SJCRH30 (cell line): ENCODE data around the gene F10. TPM values are rescaled to one million over a fixed set of nuclear protein-coding genes. Genes with fewer than 3 reads are reported as not detected.
A peak's percentile ranks its signal among the peaks of the same experiment; 100 is the strongest.

Experiments used
- DNase-seq, 2 experiments: peaks; one replicate each; pipeline ENCODE4 v3.0.0-alpha.2; 2015 to 2020
- H3K27ac ChIP-seq: fragments of 250-450 bp; sonication (Bioruptor Pico); 2 replicates; pipeline ENCODE4 v1.5.1; 2020; ENCODE audit warnings: mild to moderate bottlenecking, moderate library complexity
- H3K27me3 ChIP-seq: fragments of 250-450 bp; sonication (Bioruptor Pico); 2 replicates; pipeline ENCODE4 v1.5.1; 2020; ENCODE audit warnings: mild to moderate bottlenecking, moderate library complexity
- H3K36me3 ChIP-seq: fragments of 250-450 bp; sonication (Bioruptor Pico); 2 replicates; pipeline ENCODE4 v1.5.1; 2020; ENCODE audit warnings: mild to moderate bottlenecking, moderate library complexity
- H3K4me1 ChIP-seq: fragments of 250-450 bp; sonication (Bioruptor Pico); 2 replicates; pipeline ENCODE4 v1.5.1; 2020; ENCODE audit warnings: mild to moderate bottlenecking, moderate library complexity
- H3K4me3 ChIP-seq: fragments of 250-450 bp; sonication (Bioruptor Pico); 2 replicates; pipeline ENCODE4 v1.5.1; 2020; ENCODE audit warnings: mild to moderate bottlenecking, moderate library complexity
- H3K9me3 ChIP-seq: fragments of 250-450 bp; sonication (Bioruptor Pico); replicated peaks from 2 replicates; pipeline ENCODE4 v1.5.1; 2020; ENCODE audit warnings: mild to moderate bottlenecking, moderate library complexity
- total RNA-seq: library from RNA; depleted of rRNA; stranded (reverse); fragments of >200 nt; shearing (Covaris generic); gene quantifications from 2 replicates; pipeline ENCODE4 v1.2.3, GENCODE V29; 2014

F10 gene
- total RNA-seq, 1 experiment from 2014 or later, result 0.16 TPM

DNA sequence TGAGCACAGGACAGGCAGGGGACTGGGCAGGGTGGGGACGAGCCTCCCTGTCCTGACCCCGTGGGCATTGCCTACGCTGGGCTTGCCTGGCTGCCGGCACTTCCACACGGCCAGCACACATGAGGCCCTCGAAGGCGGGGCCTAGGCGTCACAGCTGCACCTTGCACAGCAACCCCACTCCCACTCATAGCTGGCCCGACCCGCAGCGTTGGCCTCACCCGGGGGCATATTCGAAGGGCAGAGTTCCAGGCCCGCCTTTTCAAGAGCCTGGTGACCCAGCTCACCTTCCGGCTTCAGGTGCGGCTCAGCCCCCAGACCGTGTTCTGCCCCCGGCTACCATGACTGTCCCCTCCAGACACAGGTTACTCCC is 19.0 kb downstream of the F10 start:
- no peaks in the 10 kb centered on the region for H3K9me3 ChIP-seq

DNA sequence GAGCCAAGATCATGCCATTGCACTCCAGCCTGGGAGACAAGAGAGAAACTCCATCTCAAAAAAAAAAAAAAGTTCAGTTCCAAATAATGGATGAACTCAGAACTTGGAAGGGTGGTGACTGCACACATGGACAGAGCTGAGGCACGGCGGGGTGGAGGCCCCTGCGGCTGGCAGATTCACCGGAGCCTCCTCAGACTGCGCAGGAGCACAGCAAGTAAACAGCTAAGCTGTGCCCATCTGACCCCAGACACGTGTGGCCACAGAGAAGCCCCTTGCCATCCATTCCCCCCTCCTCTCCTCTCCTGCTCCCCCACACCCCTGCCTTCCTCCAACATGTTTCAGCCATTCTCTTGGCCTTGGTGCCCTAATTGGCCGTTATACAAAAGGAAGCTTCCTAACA is 20.3 kb downstream of the F10 start:
- Histone ChIP-seq H3K4me1 (no peaks in the 10 kb centered on the region), H3K27me3 (no peaks in the 10 kb centered on the region), H3K4me3 (no peak overlapping the region), H3K9me3 (no peaks in the 10 kb centered on the region), H3K27ac (no peak overlapping the region), H3K36me3 (no peaks in the 10 kb centered on the region)
- DNase-seq, result no peak

More for the DNA sequence above, 19.0 kb downstream of the F10 start:
- no peaks in the 10 kb centered on the region for H3K4me1 ChIP-seq
- no peak overlapping the region for H3K27ac ChIP-seq
- no peaks in the 10 kb centered on the region for H3K36me3 ChIP-seq
- H3K27me3 ChIP-seq, result no peaks in the 10 kb centered on the region
- no peak for DNase-seq
- H3K4me3 ChIP-seq, result no peak overlapping the region

DNA sequence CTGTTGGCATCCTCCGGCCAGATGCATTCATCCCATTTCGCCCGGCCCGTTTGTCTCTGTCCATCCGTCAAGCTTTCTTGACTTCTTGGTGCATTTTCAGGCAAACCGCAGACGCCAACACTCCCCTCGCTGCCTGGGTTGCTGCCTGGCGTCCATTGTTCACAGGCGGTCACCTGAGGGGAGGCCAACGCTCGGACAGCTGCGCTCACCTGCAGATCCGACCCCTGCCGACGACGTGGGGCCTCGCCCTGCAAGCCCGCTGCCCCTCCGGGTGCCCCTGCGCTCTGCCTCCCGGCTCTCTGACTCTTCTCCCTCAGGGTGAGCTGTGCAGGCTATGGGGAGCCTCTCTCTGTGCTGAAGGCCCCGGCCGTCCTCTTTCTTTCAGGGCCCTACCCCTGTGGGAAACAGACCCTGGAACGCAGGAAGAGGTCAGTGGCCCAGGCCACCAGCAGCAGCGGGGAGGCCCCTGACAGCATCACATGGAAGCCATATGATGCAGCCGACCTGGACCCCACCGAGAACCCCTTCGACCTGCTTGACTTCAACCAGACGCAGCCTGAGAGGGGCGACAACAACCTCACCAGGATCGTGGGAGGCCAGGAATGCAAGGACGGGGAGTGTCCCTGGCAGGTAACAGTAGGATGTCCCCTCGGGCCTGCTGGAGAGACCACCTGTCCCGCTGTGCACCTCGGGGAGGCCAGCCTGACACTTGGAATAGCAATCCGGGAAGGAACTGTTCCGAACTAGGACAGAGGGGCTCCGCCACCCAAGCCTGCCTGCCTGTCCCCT is 21.1 kb downstream of the F10 start:
- H3K9me3 ChIP-seq, result no peaks in the 10 kb centered on the region
- no peaks in the 10 kb centered on the region for H3K4me1 ChIP-seq
- H3K27me3 ChIP-seq, result no peaks in the 10 kb centered on the region
- H3K4me3 ChIP-seq, result no peak overlapping the region
- H3K36me3 ChIP-seq, result no peaks in the 10 kb centered on the region
- DNase-seq, result no peak
- no peak overlapping the region for H3K27ac ChIP-seq

DNA sequence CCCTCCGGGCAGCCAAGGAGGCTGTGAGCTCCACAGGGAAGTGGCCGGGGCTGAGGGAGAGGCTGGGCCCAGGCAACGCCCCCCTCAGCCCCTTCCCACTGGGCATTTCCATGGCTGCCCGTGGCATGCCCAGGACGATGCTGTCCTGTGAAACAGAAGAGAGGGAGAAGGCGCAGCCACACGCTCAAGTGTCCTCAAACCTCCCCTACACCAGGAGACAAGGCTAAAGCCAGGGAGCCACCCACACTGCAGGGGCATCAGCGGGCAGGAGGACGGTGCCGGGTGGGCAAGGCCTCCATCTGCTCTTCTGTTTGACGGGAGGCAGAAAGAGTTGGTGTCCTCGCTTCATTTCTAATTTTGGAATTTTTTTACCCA is 21.6 kb downstream of the F10 start:
- Histone ChIP-seq H3K27ac (no peak overlapping the region), H3K36me3 (no peaks in the 10 kb centered on the region), H3K4me1 (no peaks in the 10 kb centered on the region), H3K4me3 (no peak overlapping the region), H3K27me3 (no peaks in the 10 kb centered on the region), H3K9me3 (no peaks in the 10 kb centered on the region)
- no peak for DNase-seq

DNA sequence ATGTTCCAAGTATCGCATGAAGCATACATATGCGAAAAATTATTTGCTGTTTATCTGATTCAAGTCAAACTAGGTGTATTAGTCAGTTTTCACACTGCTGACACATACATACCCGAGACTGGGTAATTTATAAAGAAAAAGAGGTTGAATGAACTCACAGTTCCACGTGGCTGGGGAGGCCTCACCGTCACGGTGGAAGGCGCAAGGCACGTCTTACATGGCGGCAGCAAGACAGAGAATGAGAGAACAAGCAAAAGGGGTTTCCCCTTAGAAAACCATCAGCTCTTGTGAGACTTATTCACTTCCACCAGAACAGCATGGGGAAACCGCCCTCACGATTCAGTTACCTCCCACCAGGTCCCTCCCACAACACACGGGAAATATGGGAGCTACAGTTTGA is 22.9 kb downstream of the F10 start:
- H3K4me1 ChIP-seq, result no peaks in the 10 kb centered on the region
- H3K9me3 ChIP-seq, result no peaks in the 10 kb centered on the region
- H3K27ac ChIP-seq, result no peak overlapping the region
- no peaks in the 10 kb centered on the region for H3K36me3 ChIP-seq
- DNase-seq, result no peak
- H3K27me3 ChIP-seq, result no peaks in the 10 kb centered on the region
- no peak overlapping the region for H3K4me3 ChIP-seq

DNA sequence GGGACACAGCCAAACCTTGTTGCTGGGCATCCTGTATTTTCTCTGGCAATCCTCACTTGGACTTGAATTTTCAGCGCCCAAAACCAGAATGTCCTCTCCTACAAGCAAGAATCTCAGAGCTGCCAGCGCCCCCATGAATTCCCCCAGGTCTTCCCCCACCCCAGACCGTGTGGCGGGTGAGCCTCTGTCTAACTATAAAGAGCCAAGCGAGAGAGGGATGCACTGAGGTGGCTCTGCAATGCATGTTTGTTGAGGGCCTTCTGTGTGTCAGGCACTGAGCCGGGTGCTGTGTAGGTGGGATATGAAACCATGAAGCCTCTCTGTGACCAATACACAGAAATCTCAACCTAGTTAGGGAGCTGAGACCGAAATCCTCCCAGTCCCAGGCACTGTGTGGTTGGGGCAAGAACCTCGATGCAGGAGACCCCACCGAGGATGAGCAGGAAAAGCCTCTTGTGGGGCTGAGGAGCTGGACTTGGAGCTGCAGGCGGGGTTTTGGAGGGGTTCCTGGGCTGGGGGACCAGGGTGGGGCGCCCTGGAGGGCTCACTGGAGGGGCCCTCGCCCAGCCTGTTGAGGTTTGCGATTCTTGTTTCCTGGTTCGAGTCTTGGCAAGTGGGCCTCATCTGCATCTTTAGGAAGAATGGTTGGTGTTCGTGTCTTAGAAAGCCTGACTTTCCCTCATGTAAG is 23.5 kb downstream of the F10 start:
- Histone ChIP-seq H3K27me3 (no peaks in the 10 kb centered on the region), H3K9me3 (no peaks in the 10 kb centered on the region), H3K4me1 (no peaks in the 10 kb centered on the region)

DNA sequence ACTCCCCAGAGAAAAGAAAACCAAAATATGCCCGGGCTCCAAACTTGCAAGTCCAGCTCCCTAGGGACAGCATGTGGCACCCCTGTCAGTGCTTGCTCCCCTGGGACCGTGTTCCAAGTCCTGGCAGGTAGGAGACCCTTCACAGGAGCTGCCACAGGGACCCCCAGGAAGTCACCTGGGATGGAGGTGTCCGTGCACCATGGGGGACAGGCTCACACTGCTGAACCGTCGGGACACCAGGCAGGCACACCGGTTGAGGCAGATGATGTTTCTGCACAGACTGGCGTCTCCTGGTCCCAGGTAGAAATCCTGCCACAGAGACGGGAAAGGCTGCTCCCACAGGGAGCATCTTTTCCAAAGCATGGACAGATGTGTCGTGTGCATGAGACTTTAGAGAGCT is 24.2 kb downstream of the F10 start:
- H3K36me3 ChIP-seq, result no peaks in the 10 kb centered on the region
- DNase-seq, result no peak
- H3K4me1 ChIP-seq, result no peaks in the 10 kb centered on the region
- no peak overlapping the region for H3K4me3 ChIP-seq
- no peaks in the 10 kb centered on the region for H3K27me3 ChIP-seq
- no peaks in the 10 kb centered on the region for H3K9me3 ChIP-seq
- H3K27ac ChIP-seq, result no peak overlapping the region

More for the DNA sequence above, 23.5 kb downstream of the F10 start:
- Histone ChIP-seq H3K4me3 (no peak overlapping the region), H3K27ac (no peak overlapping the region), H3K36me3 (no peaks in the 10 kb centered on the region)
- no peak for DNase-seq

DNA sequence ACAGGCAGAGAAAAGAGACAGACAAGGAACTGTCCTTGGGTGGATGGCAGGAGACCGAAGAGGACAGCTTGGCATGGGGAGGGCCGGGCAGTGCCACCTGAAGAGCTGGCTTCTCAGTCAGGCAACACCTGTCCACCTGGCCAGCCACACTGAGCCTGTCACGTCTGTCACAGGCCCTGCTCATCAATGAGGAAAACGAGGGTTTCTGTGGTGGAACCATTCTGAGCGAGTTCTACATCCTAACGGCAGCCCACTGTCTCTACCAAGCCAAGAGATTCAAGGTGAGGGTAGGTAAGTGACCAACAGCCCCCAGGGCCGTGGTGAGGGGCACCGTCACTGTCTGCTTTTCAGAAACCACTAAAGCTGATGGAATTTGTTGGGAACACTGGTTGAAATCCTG is 24.6 kb downstream of the F10 start:
- Histone ChIP-seq H3K36me3 (no peaks in the 10 kb centered on the region), H3K4me1 (no peaks in the 10 kb centered on the region), H3K27ac (no peak overlapping the region), H3K27me3 (no peaks in the 10 kb centered on the region), H3K4me3 (no peak overlapping the region), H3K9me3 (no peaks in the 10 kb centered on the region)
- no peak for DNase-seq

DNA sequence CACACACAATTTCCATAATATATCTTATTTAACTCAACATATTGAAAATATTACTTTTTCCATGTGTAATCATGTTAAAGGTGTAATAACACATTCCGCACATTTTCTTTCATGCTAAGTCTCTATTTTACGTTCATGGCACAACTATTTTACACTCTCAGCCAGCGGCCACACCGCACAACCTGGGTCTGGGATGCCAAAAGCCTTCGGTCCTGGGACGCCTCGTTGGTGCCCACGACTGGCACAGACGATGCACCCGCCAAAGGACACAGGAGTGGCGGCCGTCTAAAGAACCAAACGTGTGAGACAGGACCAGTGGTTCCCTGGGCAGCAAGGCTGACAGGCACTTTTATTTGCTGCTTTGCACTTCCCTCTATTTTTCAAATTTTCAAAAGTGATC is 25.8 kb downstream of the F10 start:
- DNase-seq, result no peak
- Histone ChIP-seq H3K36me3 (no peaks in the 10 kb centered on the region), H3K27ac (no peak overlapping the region), H3K9me3 (no peaks in the 10 kb centered on the region), H3K27me3 (no peaks in the 10 kb centered on the region), H3K4me1 (no peaks in the 10 kb centered on the region), H3K4me3 (no peak overlapping the region)

DNA sequence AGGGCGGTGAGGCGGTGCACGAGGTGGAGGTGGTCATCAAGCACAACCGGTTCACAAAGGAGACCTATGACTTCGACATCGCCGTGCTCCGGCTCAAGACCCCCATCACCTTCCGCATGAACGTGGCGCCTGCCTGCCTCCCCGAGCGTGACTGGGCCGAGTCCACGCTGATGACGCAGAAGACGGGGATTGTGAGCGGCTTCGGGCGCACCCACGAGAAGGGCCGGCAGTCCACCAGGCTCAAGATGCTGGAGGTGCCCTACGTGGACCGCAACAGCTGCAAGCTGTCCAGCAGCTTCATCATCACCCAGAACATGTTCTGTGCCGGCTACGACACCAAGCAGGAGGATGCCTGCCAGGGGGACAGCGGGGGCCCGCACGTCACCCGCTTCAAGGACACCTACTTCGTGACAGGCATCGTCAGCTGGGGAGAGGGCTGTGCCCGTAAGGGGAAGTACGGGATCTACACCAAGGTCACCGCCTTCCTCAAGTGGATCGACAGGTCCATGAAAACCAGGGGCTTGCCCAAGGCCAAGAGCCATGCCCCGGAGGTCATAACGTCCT is 26.4 kb downstream of the F10 start:
- Histone ChIP-seq H3K27me3 (no peaks in the 10 kb centered on the region), H3K4me3 (no peak overlapping the region), H3K4me1 (no peaks in the 10 kb centered on the region), H3K27ac (no peak overlapping the region), H3K36me3 (no peaks in the 10 kb centered on the region), H3K9me3 (no peaks in the 10 kb centered on the region)
- no peak for DNase-seq

DNA sequence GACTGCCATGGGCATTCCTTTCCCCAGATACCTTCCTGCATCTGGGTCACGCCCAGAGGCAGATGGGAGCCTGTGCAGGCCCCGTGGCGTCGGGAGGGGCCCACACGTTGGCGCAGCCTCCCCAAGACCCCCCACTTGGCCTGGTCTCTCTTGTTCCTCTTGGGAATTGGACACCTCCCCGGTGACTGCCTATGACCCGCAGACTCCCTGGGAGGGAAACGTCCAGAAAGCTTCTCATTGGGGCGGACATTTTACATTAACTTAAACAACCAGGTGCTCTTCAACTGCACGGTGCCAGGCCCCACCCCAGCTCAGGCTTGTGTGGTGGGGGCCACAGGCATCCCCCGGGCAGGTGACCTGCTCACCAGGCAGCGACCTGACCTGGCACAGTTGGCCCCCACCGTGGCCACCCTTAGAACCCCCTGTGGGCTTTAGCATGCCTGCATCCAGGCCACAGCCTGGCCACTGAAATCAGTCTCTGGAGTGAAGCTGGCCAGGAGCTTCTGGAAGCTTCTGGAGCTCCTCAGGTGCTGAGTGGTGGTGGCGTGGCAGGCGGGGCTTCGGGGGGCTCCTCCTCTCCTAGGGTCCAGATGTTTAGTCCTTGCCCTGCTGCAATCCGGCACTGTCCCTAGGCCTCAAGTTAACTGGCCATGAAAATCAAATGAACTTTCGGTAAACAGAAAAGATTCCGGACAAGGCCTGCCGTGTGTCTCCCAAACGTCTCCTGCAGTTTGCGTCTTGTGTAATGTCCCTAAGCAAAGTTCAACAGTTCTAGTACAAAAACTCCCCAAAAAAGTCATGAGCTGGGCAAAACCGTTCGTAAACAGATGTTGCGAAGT is 27.3 kb downstream of the F10 start:
- DNase-seq, result no peak
- Histone ChIP-seq H3K4me1 (peaks cover 6% of the 10 kb centered on the region; the same call in 1 of the 2 replicates), H3K27me3 (no peaks in the 10 kb centered on the region; the same call in 1 of the 2 replicates), H3K36me3 (no peaks in the 10 kb centered on the region), H3K27ac (no peak overlapping the region), H3K4me3 (no peak overlapping the region), H3K9me3 (no peaks in the 10 kb centered on the region)

DNA sequence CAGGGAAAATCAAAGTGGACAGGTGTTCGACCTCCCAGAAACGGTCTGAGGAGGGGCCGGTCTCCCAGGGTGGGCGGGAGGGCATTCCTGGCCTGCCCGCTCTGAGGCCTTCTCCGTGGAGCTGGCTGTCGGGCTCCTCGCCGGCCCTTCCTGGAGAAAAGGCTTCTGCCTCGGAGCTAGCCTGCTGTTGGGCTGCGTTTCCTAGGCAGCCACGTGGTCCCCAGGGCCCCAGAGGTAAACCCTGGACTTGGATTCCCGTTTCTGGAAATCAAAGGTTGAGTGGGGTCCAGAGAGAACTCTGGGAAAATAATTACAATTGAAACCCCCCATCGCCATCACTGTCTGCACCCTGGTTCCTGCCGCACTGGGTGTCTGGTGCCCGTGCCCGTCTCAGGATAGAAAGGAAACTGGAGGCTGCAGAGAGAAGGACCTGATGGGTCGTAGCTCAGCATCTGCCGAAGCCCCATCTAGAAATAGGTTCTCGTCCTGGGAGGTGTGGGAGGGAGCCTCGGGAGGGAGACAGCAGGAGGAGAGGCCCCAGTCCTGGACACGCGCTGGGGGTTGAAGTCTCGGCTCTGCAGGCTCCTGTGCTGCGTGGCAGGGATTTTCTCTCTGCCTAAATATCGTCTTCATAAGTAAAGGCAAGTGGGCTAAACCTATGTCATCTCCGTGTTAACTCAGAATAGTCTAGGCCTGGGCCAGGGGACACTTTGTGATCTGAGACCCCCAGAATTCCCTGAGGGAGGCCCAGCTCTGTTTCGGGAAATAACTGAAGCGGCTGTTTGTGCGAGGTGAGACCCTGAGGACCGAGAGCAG is 28.2 kb downstream of the F10 start:
- Histone ChIP-seq H3K4me3 (no peak overlapping the region), H3K9me3 (no peaks in the 10 kb centered on the region), H3K27ac (no peak overlapping the region), H3K27me3 (no peaks in the 10 kb centered on the region; the same call in 1 of the 2 replicates), H3K4me1 (peaks cover 8% of the 10 kb centered on the region; the same call in 1 of the 2 replicates), H3K36me3 (no peaks in the 10 kb centered on the region)
- DNase-seq, result peak in 1 of 2 experiments; percentile 17

DNA sequence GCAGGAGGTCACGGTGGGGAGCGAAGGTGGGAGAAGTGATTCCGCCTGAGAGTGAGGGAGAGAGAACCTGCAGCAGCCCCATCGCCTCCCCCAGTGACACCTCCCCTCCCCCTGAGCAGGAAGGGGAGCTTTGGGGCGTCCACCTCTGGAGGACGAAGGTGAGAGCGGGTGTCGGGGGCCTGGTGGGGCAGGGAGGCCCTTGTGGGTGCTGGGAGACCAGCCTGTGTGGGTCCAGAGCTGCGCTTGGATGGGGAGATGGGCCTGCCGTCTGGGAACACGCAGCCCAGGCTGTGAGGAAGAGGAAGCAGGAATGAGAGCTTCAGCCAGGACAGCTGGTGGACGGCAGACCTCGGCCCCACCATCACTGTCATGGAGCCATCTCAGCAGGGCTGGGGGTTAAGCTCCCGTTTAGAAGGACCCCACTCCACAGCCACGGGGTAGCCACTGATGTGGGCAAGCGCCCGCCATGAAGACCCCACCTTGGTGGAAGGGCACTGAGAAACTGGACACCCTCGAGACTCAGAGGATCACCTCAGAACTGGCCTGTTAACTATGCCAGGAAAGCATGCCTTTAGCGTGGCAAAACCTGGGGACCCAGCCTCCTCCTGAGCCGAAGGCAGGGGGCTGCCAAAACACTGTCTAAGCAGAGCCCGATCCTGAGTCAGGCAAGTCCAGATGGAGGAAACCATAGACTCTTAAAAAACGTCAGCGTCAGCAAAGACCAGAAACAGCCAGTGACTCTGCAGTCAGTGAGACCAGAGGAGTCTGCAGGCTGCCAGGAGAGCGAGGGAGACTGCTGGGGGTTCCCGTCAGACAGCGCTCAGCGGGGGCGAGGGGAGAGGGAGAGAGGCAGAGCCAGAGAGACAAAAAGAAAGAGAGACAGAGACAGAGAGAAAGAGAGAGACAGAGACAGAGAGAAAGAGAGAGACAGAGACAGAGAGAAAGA is 29.4 kb downstream of the F10 start:
- no peaks in the 10 kb centered on the region for H3K9me3 ChIP-seq
- no peaks in the 10 kb centered on the region for H3K36me3 ChIP-seq
- no peak overlapping the region for H3K27ac ChIP-seq
- no peak for DNase-seq
- H3K27me3 ChIP-seq, result no peaks in the 10 kb centered on the region; the same call in 1 of the 2 replicates
- H3K4me1 ChIP-seq, result peaks cover 8% of the 10 kb centered on the region; the same call in 1 of the 2 replicates
- H3K4me3 ChIP-seq, result peak overlapping the region; percentile 62; the same call in 1 of the 2 replicates
